PC-3 (cell line): ENCODE data around the gene LMBR1L.

Source experiments
- CTCF ChIP-seq: fragments of 300-600 bp; sonication (generic); conservative IDR thresholded peaks from 2 replicates; pipeline ENCODE4 v1.5.1; 2017; ENCODE audit warnings: antibody characterized with exemption, low read depth, mild to moderate bottlenecking, low read length
- EZH2phosphoT487 ChIP-seq: fragments of 300-600 bp; sonication (generic); IDR thresholded peaks from 2 replicates; pipeline ENCODE4 v1.6.1; 2018; ENCODE audit warnings: mild to moderate bottlenecking, antibody characterized with exemption, low read length, borderline replicate concordance

DNA sequence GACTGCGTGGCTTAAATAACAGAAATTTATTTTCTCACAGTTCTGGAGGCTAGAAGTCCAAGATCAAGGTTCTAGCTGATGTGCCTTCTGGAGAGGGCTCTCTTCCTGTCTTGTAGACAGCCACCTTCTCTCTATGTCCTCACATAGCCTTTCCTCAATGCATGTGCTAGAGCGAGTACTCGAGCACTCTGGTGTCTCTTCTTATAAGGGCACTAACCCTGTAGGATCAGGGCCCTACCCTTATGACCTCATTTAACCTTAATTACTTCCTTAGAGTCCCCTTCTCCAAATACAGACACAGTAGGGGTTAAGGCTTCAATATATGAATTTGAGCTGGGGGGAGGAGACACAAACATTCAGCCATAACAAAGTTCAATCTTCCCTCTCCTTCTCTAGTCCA lies 26.2 kb downstream of the LMBR1L start:
- no peak for TF ChIP-seq EZH2phosphoT487
- TF ChIP-seq CTCF: no peak
